GM12801 (cell line): ENCODE measurements around the gene LRRC56.

Experiments
- TF ChIP-seq, protein P1 (sequence below): IDR thresholded peaks from one replicate; pipeline ENCODE4 v1.5.1; 2011; ENCODE audit warnings: control low read depth; ENCODE audit not compliant: insufficient read length; ENCODE audit errors: extremely low read depth

Gene LRRC56, protein sequence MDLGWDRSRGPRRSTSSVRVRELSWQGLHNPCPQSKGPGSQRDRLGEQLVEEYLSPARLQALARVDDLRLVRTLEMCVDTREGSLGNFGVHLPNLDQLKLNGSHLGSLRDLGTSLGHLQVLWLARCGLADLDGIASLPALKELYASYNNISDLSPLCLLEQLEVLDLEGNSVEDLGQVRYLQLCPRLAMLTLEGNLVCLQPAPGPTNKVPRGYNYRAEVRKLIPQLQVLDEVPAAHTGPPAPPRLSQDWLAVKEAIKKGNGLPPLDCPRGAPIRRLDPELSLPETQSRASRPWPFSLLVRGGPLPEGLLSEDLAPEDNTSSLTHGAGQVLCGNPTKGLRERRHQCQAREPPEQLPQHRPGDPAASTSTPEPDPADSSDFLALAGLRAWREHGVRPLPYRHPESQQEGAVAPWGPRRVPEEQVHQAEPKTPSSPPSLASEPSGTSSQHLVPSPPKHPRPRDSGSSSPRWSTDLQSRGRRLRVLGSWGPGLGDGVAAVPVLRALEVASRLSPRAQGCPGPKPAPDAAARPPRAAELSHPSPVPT

DNA sequence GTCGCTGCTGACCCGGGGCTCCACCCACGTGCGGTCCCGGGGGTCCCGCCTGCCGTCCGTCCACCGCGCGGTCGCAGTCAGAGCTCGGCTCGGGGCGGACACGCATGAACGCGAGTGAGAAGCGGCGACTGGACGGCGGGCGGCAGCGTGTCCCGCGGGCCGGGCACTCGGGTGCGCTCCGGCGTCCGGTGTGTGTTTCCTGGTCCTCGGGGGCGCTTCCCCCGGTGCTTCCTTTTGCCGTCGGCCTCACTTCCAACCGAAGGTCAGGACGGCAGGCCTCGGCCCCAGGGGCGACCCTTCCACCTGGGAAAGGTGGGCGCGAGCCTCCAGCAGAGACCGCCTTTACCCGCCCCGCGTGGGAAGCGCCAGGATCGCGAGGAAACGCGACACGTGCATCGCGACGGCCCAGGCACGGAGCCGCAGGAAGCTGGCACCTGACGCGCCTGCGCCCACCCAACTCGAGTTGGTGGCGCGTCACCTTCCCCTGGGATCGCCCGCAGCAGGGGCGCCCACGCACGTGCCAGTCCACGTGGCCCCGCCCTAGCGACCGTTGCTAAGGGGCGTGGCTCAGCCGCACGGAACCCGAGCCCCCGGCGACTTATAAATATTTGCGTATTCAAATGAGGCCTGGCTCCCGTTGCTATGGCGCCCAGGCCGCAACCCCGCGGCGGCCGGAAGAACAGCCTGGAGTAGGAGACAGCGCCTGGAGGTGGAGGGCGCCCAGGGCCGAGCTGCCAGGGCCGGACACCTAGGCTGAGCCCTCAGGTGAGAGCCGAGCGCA is at the start of gene LRRC56:
Gene LRRC56, plus strand, starts transcription at position 687 of the 781 bp plus-strand sequence. CDS start 3,158 bp downstream, outside the sequence.
- TF ChIP-seq, protein P1, sequence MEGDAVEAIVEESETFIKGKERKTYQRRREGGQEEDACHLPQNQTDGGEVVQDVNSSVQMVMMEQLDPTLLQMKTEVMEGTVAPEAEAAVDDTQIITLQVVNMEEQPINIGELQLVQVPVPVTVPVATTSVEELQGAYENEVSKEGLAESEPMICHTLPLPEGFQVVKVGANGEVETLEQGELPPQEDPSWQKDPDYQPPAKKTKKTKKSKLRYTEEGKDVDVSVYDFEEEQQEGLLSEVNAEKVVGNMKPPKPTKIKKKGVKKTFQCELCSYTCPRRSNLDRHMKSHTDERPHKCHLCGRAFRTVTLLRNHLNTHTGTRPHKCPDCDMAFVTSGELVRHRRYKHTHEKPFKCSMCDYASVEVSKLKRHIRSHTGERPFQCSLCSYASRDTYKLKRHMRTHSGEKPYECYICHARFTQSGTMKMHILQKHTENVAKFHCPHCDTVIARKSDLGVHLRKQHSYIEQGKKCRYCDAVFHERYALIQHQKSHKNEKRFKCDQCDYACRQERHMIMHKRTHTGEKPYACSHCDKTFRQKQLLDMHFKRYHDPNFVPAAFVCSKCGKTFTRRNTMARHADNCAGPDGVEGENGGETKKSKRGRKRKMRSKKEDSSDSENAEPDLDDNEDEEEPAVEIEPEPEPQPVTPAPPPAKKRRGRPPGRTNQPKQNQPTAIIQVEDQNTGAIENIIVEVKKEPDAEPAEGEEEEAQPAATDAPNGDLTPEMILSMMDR = no peak

DNA sequence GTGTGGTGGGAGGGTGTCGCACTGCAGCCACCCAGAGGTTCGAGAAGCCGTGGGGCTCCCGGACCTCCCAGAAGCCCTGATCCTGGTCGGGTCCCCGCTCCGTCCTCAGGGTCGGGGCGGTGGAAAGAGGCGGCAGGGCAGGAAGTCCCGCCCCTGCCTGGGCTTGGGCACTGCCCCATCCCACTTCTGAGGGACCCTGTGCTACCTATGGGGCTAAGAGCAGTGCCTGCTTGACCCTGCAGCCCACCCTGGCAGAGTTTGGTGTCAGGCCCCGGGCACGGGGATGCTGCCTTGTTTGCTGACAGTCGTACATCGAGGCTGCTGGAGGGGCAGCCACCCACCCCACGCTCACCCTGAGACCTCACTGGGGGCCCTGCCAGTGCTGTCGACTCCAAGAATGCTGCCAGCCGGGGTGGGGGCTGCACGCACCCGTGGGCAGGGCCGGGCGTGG is 49.7 kb upstream of the LRRC56 start:
- TF ChIP-seq, protein P1 = no peak

DNA sequence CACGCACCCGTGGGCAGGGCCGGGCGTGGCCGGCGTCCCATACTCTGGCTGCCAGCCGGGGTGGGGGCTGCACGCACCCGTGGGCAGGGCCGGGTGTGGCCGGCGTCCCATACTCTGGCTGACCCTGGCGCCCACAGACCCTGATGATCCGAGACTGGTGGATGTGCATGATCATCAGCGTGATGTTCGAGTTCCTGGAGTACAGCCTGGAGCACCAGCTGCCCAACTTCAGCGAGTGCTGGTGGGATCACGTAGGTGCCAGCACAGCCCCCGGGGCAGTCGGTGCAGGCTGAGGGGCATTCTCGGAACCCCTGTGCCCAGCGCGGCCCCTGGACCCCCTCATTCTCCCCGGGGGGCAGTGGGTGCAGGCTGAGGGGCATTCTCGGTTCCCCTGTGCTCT is 49.3 kb upstream of the LRRC56 start:
- TF ChIP-seq, protein P1 = no peak

DNA sequence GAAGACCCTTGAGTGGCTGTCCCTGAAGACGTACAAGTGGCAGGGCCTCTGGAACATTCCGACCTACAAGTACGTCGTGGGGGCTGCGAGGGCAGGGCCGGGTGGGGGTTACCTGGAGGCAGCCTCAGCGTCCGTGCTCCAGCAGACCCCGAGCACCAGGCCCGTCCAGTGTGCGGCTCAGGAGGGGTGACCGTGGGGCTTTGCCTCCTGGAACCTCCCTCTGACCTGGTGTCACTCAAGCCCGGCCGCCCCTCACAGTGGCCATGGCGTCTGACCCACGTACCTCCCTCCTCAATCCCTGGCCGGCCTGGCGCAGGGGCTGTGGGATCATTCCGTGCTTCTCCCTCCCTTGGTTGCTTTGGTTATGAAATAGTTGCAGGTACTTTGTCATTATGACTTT is 48.7 kb upstream of the LRRC56 start:
- TF ChIP-seq, protein P1 = no peak

DNA sequence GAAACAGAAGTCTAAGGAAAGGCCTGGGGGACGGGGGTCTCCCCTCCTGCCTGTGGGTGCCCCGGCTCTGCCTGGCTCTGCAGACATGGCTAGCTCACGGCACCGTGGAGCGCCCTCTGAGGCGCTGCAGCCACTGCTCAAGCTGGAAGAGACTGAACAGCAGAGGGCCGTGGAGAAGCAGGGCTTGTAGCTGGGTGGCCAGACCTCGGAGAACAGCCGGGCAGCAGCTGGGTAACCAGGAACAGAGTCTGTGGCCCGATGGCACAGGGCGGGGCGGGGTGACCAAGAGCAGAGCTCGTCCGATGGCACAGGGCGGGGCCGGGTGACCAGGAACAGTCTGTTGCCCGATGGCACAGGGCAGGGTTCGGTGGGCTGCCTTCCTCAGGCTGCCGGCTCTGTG is 48.3 kb upstream of the LRRC56 start:
- TF ChIP-seq, protein P1 = no peak

DNA sequence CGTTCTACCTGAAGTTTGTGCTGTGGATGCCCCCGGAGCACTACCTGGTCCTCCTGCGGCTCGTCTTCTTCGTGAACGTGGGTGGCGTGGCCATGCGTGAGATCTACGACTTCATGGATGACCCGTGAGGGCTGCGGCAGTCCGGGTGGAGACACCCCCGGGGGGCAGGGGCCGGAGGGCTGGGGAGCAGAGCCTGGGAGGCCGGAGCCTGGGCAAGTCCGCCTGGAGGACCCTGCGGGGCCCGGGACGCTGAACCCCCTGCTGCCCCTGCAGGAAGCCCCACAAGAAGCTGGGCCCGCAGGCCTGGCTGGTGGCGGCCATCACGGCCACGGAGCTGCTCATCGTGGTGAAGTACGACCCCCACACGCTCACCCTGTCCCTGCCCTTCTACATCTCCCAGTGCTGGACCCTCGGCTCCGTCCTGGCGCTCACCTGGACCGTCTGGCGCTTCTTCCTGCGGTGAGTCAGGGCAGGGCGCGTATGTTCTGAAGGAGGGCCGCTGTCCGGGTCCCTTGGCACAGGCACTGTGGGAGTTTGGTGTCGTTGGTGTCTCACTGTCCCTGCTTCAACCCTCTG is 47.6 kb upstream of the LRRC56 start:
- TF ChIP-seq, protein P1 = no peak
